Cardiac fibroblast (primary cell): ENCODE results near the gene UHMK1.

ENCODE experiments used
- DNase-seq, 2 donors: peaks; one replicate each; pipeline versions ENCODE4 v3.0.0 to v3.0.0-alpha.2; 2010; ENCODE audit warnings: low read depth in 2 of 2
- H3K4me3 ChIP-seq, 2 donors: replicated peaks in 1 of 2; 1 replicate in 1 of 2; 2 replicates in 1 of 2; pipeline ENCODE4 v1.5.1; 2011; ENCODE audit warnings: low read depth in 2 of 2, low read length in 2 of 2, mild to moderate bottlenecking in 2 of 2, moderate library complexity in 1 of 2
- TF ChIP-seq, protein P1 (sequence below): IDR thresholded peaks from one replicate; pipeline ENCODE4 v1.5.1; 2011; ENCODE audit warnings: low read depth, mild to moderate bottlenecking, low read length, inconsistent platforms

The UHMK1 gene

DNA sequence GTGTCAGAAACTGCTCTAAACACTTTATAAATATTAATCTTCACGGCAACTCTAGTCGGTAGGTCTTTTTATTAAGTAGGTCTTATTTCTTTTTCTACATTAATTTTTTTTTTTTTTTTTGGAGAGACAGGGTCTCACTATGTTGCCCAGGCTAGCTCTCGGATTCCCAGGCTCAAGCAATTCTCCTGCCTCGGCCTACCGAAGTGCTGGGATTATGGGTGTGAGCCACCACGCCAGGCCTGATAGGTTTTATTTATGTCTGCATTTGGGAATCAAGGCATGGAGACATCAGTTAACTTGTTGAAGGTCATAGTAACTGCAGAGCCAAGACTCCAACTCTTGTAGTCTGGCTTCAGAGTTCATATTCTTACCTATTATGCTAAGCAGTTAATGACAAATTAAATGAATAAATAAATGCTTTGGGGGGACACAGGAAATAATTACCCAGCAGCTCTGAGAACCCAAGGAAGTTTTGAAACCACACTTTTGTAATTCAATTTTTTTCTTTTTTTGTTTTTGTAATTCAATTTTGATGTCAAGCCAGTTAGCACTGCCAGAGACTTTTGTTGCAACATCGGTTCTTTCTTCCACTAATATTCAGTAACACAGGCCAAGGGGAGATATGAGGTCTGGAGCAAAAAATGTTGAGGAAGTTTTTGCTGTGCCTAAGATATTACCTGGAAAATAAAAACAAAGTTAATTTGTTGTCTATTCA, 54.5 kb downstream of the UHMK1 start:
- TF ChIP-seq, protein P1, sequence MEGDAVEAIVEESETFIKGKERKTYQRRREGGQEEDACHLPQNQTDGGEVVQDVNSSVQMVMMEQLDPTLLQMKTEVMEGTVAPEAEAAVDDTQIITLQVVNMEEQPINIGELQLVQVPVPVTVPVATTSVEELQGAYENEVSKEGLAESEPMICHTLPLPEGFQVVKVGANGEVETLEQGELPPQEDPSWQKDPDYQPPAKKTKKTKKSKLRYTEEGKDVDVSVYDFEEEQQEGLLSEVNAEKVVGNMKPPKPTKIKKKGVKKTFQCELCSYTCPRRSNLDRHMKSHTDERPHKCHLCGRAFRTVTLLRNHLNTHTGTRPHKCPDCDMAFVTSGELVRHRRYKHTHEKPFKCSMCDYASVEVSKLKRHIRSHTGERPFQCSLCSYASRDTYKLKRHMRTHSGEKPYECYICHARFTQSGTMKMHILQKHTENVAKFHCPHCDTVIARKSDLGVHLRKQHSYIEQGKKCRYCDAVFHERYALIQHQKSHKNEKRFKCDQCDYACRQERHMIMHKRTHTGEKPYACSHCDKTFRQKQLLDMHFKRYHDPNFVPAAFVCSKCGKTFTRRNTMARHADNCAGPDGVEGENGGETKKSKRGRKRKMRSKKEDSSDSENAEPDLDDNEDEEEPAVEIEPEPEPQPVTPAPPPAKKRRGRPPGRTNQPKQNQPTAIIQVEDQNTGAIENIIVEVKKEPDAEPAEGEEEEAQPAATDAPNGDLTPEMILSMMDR: no peak
- peak; percentile 63 to 74 for DNase-seq
- no peak overlapping the region for H3K4me3 ChIP-seq

DNA sequence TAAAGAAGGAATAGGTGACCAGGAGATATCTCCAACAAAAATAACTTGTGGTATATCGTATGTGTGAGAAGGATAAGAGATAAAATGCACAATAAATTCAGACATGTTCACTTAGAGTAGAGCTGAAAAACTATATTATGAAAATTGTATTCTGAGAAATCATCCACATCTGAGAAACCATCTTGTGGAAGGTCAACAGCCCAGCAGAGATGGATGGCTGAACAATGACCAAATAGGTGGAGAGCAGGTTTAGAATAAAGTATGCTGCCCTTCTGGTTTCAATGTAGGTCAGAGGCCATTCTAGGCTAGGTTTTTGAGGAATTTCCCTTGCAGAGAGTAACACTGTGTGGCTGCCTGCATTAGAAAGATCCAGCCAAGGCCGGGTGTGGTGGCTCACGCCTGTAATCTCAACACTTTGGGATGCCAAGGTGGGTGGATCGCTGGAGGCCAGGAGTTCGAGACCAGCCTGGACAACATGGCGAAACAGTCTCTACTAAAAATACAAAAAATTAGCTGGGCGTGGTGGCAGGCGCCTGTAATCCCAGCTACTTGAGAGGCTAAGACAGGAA, 55.1 kb downstream of the UHMK1 start:
- no peak overlapping the region for H3K4me3 ChIP-seq
- TF ChIP-seq, protein P1: no peak
- no peak for DNase-seq

DNA sequence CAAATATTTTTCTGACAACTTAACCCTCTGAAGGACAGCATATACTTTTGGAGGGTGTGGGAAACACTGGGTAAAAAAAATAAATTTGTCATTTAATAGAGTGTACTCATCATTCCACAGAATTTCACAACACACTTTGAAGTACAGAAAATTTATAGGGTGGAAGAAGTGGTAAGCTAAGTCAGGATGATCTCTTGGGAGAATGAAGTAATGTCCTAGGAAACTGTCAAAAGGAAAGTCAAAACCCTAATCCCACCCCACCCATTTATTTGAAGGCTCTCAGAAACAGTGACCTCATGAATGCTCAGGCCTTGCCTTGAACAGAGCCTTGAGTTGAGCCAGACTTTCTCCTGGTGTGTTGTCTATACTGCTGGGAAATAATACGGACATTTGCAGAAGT, 56.6 kb downstream of the UHMK1 start:
- no peak overlapping the region for H3K4me3 ChIP-seq
- DNase-seq: peak; percentile 32 to 82
- TF ChIP-seq, protein P1: no peak

DNA sequence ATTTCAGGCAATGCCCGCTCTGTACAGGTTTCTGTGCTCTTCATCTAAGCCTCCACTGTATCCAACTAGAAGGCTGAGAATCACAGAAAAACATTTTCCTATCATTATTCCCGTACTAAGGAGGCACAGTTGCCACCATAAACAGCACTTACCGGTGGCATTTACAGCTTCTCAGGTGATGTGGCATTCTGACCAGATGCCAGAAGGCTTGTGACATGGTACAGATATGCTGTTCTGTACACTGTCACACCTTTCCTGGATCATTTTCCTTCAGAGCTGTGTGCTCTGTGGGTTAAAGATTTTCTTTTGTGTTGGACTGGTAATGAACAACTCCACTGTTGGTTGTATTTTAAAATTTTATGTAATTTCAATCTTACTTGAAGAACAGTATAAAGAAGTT, 59.9 kb downstream of the UHMK1 start:
- TF ChIP-seq, protein P1: no peak
- no peak for DNase-seq
- H3K4me3 ChIP-seq: no peak overlapping the region

DNA sequence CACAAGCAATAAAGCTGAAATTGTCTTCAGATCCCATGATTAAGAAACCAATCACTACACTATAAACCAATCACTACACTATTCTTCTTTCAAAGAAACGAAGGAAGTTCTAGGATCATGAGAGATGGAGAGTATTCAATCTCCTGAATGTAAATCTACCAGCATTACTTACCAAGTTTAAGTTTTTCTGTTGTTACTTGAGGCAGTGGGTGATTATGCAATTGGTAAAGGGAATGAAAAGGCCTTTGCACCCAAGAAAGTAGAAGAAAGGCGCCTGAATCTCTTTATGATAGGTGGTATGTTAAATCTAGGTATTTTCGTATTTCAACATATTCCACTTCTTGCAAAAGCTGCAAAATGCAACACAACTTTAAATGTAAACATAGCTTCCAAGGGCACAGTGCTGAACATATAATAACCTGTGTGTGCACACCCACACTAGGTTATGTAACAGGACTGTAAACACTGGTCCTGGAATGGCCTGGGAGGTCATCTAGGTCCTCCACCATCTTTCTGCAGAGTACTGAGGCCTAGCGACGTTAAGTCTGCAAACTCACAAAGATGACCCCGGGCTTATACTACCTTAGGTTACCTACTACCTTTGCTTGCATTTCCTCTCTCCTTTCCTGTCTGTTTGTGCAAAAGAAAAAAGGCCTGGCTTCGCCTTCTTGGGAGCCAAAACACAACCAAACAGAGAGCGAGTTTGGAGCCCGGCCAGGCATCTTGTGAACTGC, 62.9 kb downstream of the UHMK1 start:
- peak overlapping the region; percentile 59 to 63 for H3K4me3 ChIP-seq
- no peak for DNase-seq
- TF ChIP-seq, protein P1: no peak

DNA sequence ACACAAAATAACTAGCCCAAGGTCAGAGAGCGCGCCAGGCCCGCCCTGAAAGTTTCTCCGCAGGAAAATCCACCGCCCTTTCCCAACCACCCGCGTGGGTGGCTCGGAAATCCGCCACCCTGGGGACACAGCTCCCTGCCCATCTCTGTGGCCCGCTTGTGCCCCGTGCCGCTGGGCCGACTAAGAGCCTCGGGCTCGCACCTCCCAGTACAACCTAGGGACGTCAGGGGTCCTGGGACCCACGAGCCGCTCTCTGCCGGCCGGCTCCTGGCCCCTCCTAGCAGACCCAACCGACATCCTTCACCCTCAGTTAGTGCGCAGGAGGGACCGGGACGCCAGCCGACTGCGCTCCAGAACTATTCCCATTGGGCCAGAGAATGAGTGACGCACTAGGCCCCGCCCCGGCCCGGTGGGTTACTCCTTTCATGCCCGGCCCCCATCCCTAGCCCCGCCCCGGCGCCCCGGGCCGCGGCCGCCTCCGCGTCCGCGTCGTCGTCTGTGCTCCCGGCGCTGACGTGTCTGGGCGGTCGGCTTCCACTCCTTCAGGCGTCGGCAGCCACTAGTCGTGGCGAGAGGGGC, 63.5 kb downstream of the UHMK1 start:
- TF ChIP-seq, protein P1: no peak
- DNase-seq: peak; percentile 98 to 99
- H3K4me3 ChIP-seq: peak overlapping the region; percentile 59 to 94
